HG03139 (cell line): ENCODE results near the gene RIMS3.
A peak's percentile ranks its signal among the peaks of the same experiment; 100 is the strongest.

Source experiments
- ATAC-seq: cut with Tn5 transposase; IDR thresholded peaks from one replicate; pipeline ENCODE4 v1.9.1; 2021; ENCODE audit not compliant: unreplicated experiment

RIMS3 gene

GRCh38 chr1:40691538-40692428 is 26.3 kb upstream of the RIMS3 start, which contains the start of gene NFYC:
Gene NFYC (plus strand): TSS chr1:40691704. CDS start chr1:40738844, 47,140 bp downstream.
- peak; percentile 71 for ATAC-seq

- ATAC-seq: no peak
Observed at GRCh38 chr1:40690771-40691537, 25.5 kb upstream of the RIMS3 start.

GRCh38 chr1:40689737-40690136 is 24.3 kb upstream of the RIMS3 start:
- no peak for ATAC-seq

GRCh38 chr1:40687661-40688060 is 22.2 kb upstream of the RIMS3 start:
- ATAC-seq: no peak

- no peak for ATAC-seq
Observed at GRCh38 chr1:40687059-40687458, 21.6 kb upstream of the RIMS3 start.

- ATAC-seq: no peak
Observed at GRCh38 chr1:40684669-40685068, 19.2 kb upstream of the RIMS3 start.

- no peak for ATAC-seq
Observed at GRCh38 chr1:40679165-40679953, 13.9 kb upstream of the RIMS3 start.

GRCh38 chr1:40676501-40676900 is 11.0 kb upstream of the RIMS3 start:
- no peak for ATAC-seq

GRCh38 chr1:40673452-40673851 is 8.0 kb upstream of the RIMS3 start:
- no peak for ATAC-seq

GRCh38 chr1:40668769-40669525 is 3.5 kb upstream of the RIMS3 start:
- peak; percentile 71 for ATAC-seq

- no peak for ATAC-seq
Observed at GRCh38 chr1:40664791-40665190, 691 bp downstream of the RIMS3 start.

- ATAC-seq: no peak
Observed at GRCh38 chr1:40664167-40664537, 1.3 kb downstream of the RIMS3 start.

- no peak for ATAC-seq
Observed at GRCh38 chr1:40663324-40664166, 1.9 kb downstream of the RIMS3 start.

- no peak for ATAC-seq
Observed at GRCh38 chr1:40662864-40663263, 2.6 kb downstream of the RIMS3 start.

- ATAC-seq: no peak
Observed at GRCh38 chr1:40662151-40662550, 3.3 kb downstream of the RIMS3 start.

GRCh38 chr1:40661678-40662077 is 3.8 kb downstream of the RIMS3 start:
- ATAC-seq: no peak

GRCh38 chr1:40659649-40659947 is 5.9 kb downstream of the RIMS3 start:
- no peak for ATAC-seq

- no peak for ATAC-seq
Observed at GRCh38 chr1:40658751-40659648, 6.5 kb downstream of the RIMS3 start.

GRCh38 chr1:40657046-40657445 is 8.4 kb downstream of the RIMS3 start:
- no peak for ATAC-seq
